Gastroesophageal sphincter (tissue), 4 donors: Measurements from ENCODE around the gene STARD13. TPM values are rescaled to one million over a fixed set of nuclear protein-coding genes. Genes with fewer than 3 reads are reported as not detected.

Source experiments
- ATAC-seq: fragments of 150-250 bp; one replicate; pipeline ENCODE4 v1.9.1; 2016; ENCODE audit warnings: mild to moderate bottlenecking, moderate library complexity
- H3K27ac ChIP-seq, 4 donors: fragments of 200-600 bp; sonication (generic) in 3 of 4; 1 replicate in 3 of 4; 2 replicates in 1 of 4; pipeline ENCODE4 v1.5.1; 2016 to 2019
- H3K27me3 ChIP-seq: fragments of 200-600 bp; sonication (generic); one replicate; pipeline ENCODE4 v1.5.1; 2019
- H3K36me3 ChIP-seq, 2 donors: fragments of 200-600 bp; sonication (generic); one replicate each; pipeline ENCODE4 v1.5.1; 2019; ENCODE audit warnings: control low read depth in 1 of 2
- H3K4me1 ChIP-seq, 3 donors: fragments of 200-600 bp; sonication (generic); 1 replicate in 2 of 3; 2 replicates in 1 of 3; pipeline ENCODE4 v1.5.1; 2016 to 2019; ENCODE audit warnings: control low read depth in 2 of 3
- H3K4me3 ChIP-seq, 2 donors: fragments of 200-600 bp; sonication (generic); one replicate each; pipeline ENCODE4 v1.5.1; 2019; ENCODE audit warnings: mild to moderate bottlenecking in 1 of 2, moderate library complexity in 1 of 2
- H3K9me3 ChIP-seq, 3 donors: fragments of 200-600 bp; sonication (generic); one replicate each; pipeline ENCODE4 v1.5.1; 2017 to 2019; ENCODE audit warnings: control low read depth in 2 of 3
- EP300 ChIP-seq: sonication (generic); formaldehyde crosslinking; IDR thresholded peaks from one replicate; pipeline ENCODE4 v1.6.1; 2017; ENCODE audit warnings: antibody characterized with exemption, mild to moderate bottlenecking
- POLR2A ChIP-seq, 2 donors: fragments of 450-650 bp; IDR thresholded peaks; one replicate each; pipeline ENCODE4 v1.6.1; 2017; ENCODE audit warnings: antibody characterized with exemption in 2 of 2, mild to moderate bottlenecking in 2 of 2, moderate library complexity in 1 of 2
- POLR2AphosphoS5 ChIP-seq: sonication (generic); formaldehyde crosslinking; IDR thresholded peaks from one replicate; pipeline ENCODE4 v1.6.1; 2017; ENCODE audit warnings: antibody characterized with exemption
- WGBS, 2 donors: methylation state at CpG; one replicate each; pipeline ENCODE4 v1.1.5; 2018; ENCODE audit warnings: low coverage in 1 of 2; 5-methylcytosine and 5-hydroxymethylcytosine counted together
- total RNA-seq, 4 donors: library from RNA; depleted of rRNA; stranded (reverse); fragments of >200 nt; gene quantifications; one replicate each; pipeline ENCODE4 v1.1.0, GENCODE V29; 2016
- TF ChIP-seq, protein P1 (sequence below), 4 experiments: fragments of 200-600 bp in 2 of 4; fragments of 450-650 bp in 2 of 4; sonication (generic) in 1 of 4; IDR thresholded peaks; one replicate each; pipeline ENCODE4 v1.5.1; 2017 to 2019; ENCODE audit warnings: antibody characterized with exemption in 4 of 4, mild to moderate bottlenecking in 2 of 4, moderate library complexity in 2 of 4

STARD13 gene
- total RNA-seq, 4 donors from 2014 or later = 46.2 to 63.3 (median 49.3) TPM

DNA sequence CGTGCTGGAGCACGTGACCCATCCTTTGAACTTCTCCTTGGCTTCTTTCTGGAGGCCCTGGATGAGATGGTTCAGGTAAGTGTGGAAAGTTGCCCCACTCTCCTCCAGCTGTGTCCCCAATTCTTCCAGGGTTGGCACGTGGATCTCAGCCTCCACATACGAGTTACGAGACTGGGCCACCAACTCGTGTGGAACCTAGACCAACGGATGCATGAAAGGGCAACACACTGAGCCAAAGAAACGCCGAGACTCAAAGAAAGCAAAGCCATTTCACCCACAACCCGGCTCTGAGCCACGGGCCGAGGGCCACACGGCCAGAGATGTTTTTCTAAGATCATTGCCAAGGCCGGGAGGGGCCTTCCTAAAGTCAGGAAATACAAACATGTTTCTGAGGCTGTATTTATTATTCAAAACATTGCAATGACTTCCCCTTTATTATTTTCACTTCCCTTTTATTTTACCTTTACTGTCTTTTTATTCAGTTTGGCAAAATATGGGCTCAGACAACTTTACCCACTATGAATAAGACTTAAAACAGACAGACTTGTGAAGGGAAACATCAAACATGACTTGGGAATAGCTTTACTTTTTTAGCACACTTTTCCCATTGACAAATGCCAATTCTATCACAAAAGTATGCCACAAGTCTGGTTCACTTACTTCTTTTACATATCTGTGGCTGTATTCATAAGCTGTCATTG is 174.7 kb downstream of the STARD13 start:
- H3K36me3 ChIP-seq = peaks cover 0 to 62% of the 10 kb centered on the region in 2 donors
- WGBS, 2 donors = 25 to 41% methylated on average over 7 to 14 of the region's 14 CpGs
- TF ChIP-seq POLR2A (IDR thresholded peaks at IDR 0.05) (no peak), EP300 (no peak), POLR2AphosphoS5 (no peak)
- TF ChIP-seq, protein P1, sequence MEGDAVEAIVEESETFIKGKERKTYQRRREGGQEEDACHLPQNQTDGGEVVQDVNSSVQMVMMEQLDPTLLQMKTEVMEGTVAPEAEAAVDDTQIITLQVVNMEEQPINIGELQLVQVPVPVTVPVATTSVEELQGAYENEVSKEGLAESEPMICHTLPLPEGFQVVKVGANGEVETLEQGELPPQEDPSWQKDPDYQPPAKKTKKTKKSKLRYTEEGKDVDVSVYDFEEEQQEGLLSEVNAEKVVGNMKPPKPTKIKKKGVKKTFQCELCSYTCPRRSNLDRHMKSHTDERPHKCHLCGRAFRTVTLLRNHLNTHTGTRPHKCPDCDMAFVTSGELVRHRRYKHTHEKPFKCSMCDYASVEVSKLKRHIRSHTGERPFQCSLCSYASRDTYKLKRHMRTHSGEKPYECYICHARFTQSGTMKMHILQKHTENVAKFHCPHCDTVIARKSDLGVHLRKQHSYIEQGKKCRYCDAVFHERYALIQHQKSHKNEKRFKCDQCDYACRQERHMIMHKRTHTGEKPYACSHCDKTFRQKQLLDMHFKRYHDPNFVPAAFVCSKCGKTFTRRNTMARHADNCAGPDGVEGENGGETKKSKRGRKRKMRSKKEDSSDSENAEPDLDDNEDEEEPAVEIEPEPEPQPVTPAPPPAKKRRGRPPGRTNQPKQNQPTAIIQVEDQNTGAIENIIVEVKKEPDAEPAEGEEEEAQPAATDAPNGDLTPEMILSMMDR (IDR thresholded peaks at IDR 0.05) = no peak
- H3K4me3 ChIP-seq = no peak overlapping the region
- no peaks in the 10 kb centered on the region for H3K27me3 ChIP-seq
- peak overlapping the region; percentile 37 to 86 (median 80) for H3K27ac ChIP-seq
- ATAC-seq = no peak
- no peaks in the 10 kb centered on the region for H3K9me3 ChIP-seq
- peaks cover 16 to 97% (median 69%) of the 10 kb centered on the region in 3 donors for H3K4me1 ChIP-seq

DNA sequence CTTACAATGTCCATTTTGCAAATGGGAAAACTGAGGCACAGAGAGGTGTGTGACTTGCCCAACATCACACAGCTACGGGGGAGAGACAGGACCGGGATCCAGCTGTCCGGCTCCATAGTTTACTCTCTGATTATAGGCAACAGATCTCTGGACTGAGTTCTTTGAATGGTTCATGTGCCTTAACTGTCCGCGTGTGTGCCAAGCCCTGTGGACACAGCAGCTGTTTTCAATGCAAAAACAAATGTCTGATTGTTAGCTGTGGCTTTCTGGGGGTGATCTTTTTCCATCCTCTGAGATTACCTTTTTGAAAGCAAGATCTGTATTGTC is 175.2 kb downstream of the STARD13 start:
- peaks cover 16 to 97% (median 69%) of the 10 kb centered on the region in 3 donors for H3K4me1 ChIP-seq
- no peak overlapping the region for H3K4me3 ChIP-seq
- H3K9me3 ChIP-seq = no peaks in the 10 kb centered on the region
- no peak for ATAC-seq
- H3K27ac ChIP-seq = peak overlapping the region; percentile 37 to 86 (median 80)
- no peaks in the 10 kb centered on the region for H3K27me3 ChIP-seq
- 60 to 67% methylated on average over 1 to 5 of the region's 5 CpGs for whole genome bisulfite sequencing, 2 donors
- peaks cover 0 to 62% of the 10 kb centered on the region in 2 donors for H3K36me3 ChIP-seq
- TF ChIP-seq POLR2AphosphoS5 (no peak), EP300 (no peak), POLR2A (IDR thresholded peaks at IDR 0.05) (no peak)
- TF ChIP-seq, protein P1 (IDR thresholded peaks at IDR 0.05) = no peak

DNA sequence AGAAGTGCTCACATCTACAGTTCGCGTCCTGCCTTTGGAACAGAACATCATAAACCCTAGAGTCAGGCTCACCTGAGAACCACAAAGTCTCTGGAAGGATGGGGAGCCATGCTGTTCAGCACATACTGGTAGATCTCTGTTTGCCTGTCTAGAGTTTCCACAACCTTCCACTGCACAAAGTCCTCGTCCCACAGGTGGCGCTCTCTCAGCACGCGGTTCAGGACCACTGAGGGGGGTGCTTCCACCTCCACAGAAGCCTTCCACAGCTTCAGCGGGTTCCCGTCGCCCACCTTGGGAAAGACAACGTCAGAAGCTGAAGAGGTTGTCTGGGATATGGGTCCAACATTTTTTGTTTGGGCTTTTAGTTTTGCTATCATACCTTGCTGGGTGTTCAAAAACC is 175.8 kb downstream of the STARD13 start:
- H3K27ac ChIP-seq = peak overlapping the region; percentile 37 to 86 (median 80)
- H3K4me3 ChIP-seq = no peak overlapping the region
- no peaks in the 10 kb centered on the region for H3K9me3 ChIP-seq
- 53% methylated on average over 6 of the region's 10 CpGs; no CpG with 5 or more reads in 1 of the 2 donors for WGBS, 2 donors
- TF ChIP-seq POLR2AphosphoS5 = no peak
- no peak for TF ChIP-seq EP300
- TF ChIP-seq, protein P1 (IDR thresholded peaks at IDR 0.05) = no peak
- no peak for TF ChIP-seq POLR2A (IDR thresholded peaks at IDR 0.05)
- ATAC-seq = no peak
- H3K4me1 ChIP-seq = peaks cover 16 to 92% (median 69%) of the 10 kb centered on the region in 3 donors
- H3K27me3 ChIP-seq = no peaks in the 10 kb centered on the region
- H3K36me3 ChIP-seq = peaks cover 0 to 62% of the 10 kb centered on the region in 2 donors

DNA sequence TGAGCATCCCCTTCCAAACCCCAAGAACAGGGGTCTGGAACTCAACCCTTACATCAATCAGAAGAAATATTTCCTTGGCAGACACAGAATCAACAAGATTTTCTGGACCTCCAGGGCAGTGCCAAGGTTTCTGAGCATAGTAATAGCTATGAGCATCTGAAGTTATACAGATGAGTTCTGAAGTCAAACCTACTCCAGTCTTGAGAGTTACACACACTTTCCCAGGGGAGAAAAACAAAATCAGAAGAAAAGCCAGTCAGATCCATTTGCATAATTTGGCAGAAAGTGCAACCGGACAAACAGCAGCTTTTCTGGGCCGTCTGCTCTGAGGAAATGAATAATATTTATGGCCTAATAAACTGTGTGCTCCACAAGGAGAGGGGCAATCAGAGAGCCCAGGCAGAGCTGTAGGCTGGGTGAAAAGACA is 176.3 kb downstream of the STARD13 start:
- 7 to 11% methylated on average over 2 of the region's 2 CpGs for WGBS, 2 donors
- Histone ChIP-seq H3K4me1 (peaks cover 16 to 87% (median 69%) of the 10 kb centered on the region in 3 donors), H3K36me3 (peaks cover 0 to 65% of the 10 kb centered on the region in 2 donors), H3K27ac (peak overlapping the region; percentile 37 to 86 (median 80)), H3K9me3 (no peaks in the 10 kb centered on the region), H3K27me3 (no peaks in the 10 kb centered on the region), H3K4me3 (no peak overlapping the region)
- TF ChIP-seq POLR2AphosphoS5 (no peak), POLR2A (IDR thresholded peaks at IDR 0.05) (no peak), EP300 (no peak)
- TF ChIP-seq, protein P1 (IDR thresholded peaks at IDR 0.05) = no peak
- no peak for ATAC-seq

DNA sequence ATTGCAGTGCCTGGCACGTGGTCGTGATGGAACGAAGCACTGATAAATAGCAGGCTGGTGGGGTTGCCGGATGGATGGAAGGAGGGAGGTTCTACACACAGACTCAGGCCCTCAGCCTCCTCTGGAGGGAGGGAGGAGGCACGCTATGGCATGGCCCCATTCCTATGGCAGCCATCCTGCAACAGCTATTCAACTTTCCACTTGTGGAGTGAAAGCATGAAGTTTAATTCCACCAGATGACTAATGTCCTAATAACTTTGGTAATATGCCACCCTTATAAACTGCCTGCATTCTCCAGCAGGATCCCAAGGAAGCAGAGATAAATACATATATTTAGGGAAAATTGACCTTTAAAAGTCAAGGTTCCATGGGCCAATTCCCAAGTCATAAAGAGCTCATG is 176.9 kb downstream of the STARD13 start:
- 38% methylated on average over 4 of the region's 5 CpGs; no CpG with 5 or more reads in 1 of the 2 donors for WGBS, 2 donors
- Histone ChIP-seq H3K27ac (peak overlapping the region; percentile 37 to 86 (median 80)), H3K9me3 (no peaks in the 10 kb centered on the region), H3K36me3 (peaks cover 0 to 60% of the 10 kb centered on the region in 2 donors), H3K27me3 (no peaks in the 10 kb centered on the region), H3K4me3 (no peak overlapping the region), H3K4me1 (peaks cover 14 to 80% (median 67%) of the 10 kb centered on the region in 3 donors)
- ATAC-seq = peak; percentile 35
- TF ChIP-seq EP300 = no peak
- TF ChIP-seq, protein P1 (IDR thresholded peaks at IDR 0.05) = no peak
- TF ChIP-seq POLR2A (IDR thresholded peaks at IDR 0.05) = no peak
- TF ChIP-seq POLR2AphosphoS5 = peak; percentile 47
